ENCODE results near the gene TCF7L2.

TCF7L2 gene

DNA sequence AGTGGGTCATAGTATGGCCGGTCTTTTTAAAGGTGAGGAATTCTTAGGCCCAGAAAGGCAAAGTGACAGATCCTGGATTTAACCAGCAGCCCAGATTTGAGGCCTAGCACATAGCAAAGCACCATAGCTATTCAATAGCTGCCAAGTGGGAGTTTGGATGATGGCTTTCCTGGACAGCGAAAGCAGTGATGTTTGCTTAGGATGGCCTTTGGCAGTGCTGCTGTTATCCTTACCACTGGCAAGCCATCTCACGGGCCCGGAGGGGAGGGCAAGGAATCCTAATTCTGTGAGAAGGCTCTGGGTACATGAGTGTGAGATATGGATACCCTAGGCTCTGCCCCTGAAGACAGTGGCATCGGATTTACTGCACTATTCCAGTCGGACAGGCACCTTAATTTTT is 50.4 kb downstream of the TCF7L2 start:
- no peak for DNase-seq (ENCODE audit: low read depth)

DNA sequence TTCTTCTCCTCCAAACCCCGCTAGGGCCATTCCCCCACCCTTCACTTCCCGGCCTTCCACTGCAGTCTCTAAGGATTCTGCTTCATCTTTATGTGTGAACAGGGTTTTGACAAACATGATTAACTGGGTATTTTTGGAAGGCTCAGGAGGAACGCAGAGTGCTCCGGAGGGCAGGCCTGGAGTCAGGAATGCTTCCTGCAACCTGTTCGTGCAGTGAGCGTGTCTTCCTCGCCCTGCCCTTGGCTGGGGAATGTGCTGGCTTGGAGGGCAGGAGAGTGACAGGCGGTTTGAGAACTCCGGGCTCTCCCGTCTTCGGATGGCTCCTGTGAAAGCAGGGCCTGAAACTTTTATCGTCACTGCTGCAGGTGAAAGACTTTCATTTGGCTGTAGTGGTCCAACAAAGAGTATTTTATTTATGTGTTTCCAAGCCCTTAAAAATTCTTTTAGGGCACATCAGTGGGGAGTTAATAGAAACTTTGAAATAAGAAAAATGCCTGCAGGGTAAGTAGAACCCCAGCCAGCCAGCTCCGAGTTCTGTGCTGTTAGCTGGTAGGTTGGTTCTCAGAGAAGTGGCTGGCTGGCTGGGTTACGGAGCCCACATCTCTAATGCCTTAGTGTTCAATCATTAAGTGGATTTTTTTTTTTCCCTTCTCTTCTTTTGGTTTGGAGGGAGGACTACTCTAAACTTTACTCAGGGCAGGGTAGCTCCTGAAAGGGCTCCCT is 51.0 kb downstream of the TCF7L2 start:
- no peak for DNase-seq (ENCODE audit: low read depth)

DNA sequence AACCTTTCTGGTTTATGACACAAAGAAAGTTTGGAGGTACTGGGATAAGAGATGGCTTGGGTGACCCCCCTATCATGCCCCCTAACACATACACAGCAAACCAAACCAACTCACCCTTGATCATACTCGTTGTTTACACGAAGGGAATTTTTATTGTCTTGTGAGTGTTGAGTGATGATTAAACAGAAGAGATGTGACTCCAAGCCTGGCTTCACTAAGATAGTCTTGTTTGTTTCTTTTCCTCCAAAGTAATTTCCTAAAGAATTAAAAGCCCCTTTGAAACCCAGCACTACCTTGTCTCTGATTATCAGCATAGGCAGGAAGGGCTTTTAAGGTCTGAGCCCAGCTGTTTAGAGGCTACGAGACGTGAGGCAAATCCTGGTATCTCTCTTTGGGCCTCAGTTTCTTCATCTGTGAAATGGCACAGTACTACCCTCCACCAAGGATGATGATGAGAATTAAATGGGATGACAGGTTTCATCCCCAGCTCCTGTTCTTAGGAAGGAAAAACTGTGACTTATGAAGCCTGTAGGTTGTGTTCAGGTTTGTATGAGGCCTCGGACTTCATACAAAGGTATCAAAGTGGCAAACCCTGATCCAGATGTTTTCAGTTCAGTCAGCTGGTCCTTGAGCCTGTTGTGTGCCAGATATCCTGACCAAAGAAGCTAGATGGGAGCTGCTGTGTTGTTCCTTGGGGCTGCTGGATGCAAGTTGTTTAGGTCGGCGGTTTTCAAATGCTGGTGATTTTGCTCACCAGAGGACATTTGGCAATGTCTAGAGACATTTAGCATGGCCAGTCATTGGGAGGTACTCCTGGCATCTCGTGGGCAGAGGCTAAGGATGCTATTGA is 51.8 kb downstream of the TCF7L2 start:
- DNase-seq (ENCODE audit: low read depth) = no peak

DNA sequence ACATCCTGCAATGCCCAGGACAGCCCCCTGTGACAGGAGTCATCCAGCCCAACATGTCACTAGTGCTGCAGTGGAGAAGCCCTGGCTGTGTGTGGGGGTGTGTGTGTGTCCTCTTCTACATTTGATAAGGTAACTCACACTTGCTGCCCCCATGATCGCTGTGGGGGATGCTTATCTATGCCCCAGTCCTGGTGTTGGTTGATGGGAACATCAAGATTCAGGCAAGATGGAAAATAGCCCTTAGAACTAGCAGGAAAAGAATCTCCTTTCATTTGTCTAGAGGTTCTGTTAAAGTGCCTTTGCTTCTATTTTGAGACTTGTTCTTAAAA is 52.4 kb downstream of the TCF7L2 start:
- DNase-seq (ENCODE audit: low read depth) = no peak

DNA sequence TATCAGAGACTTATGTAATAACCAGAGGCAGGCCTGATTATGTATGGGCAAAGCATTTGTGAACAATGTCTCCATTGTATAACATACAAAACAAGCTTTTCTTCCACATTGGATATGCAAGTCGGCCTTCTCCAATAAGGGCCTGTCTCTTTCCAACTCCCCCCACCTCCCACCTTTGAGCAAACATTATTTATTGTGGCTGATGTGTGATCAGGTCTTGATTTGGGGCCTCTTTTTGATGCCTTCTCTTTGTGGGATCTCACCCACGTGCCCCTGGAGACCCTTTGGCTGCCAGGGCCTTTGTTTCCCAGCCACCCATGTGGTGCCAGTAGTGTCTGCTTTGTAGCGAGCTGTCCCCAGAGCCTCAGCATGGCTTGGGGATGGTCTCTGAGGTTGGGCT is 53.0 kb downstream of the TCF7L2 start:
- DNase-seq (ENCODE audit: low read depth) = no peak

DNA sequence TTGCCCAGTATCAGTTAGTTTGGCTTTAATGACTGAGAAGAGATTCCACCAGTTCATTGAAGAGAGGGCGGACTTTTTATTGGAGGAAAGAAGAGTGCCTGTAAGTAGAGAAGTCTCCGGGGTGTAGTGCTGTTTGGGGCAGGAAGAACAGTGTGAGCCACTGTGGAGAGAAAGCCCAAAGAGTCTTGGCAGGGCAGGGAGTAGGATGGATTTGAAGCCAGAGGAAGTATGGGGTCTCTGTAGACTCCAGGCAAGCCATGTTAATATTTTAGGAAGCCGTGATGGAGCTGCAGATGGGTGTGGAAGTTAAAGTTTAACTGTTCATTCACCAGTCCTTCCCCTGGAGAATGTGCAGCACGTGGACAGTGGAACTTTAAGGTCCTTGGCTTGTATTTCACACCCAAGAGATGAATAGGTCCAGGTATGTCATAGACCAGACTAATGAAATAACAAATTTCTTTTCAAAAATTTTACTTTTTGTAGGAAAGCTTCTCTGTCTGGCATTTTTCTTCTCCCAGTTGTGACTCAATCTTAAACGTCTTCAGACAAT is 54.1 kb downstream of the TCF7L2 start:
- no peak for DNase-seq (ENCODE audit: low read depth)

DNA sequence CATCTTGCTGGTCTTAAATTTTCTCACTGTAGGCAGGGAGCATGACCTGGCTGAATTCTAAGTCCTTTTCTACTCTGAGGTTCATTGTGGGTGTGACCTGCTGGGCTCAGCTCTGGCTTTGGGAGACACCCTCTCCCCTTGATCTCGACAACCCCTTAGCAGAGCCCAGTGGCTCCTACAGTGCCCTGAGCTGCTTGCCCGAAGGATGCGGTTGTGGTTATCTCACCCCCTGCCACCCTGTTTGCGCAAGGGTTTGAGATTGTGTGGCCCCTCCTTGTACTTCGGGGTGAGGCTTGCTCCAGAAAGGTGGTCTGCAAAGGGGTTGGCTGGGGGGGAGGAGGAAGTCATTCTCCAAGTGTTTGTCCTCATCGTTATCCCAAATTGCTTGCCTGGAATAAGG is 55.3 kb downstream of the TCF7L2 start:
- DNase-seq (ENCODE audit: low read depth) = no peak

DNA sequence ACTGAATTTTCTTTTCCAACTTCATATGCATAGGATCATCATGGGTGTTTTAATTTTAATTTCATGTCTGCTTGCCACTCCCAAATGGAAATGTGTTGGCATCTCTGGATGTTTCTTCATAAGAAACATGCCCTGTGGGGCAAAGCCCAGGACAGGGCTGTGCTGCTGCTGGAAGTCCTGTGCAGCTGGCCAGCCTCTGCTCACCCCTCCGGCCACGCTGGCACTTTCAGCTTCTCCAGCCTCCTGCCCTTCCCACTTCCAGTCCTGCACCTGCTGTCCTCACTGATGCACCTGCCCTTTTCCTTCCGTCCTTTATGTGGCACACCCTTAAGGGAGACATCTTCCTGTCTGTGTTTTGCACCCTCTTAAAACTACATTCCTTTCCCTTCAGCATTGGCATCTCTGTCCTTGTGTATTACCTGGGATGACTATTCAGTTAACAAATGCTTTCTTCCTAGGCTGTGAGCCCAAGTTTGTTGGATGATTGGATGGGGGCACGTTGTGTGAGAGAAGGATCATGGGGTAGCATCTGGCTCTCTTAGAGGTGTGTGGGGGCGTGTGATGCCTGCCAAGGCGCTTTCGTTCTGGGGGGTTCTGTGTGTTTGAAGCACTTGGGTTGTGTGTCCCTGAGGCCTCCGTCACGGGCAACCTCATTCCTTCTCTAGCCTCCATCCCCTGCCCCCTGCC is 56.8 kb downstream of the TCF7L2 start:
- no peak for DNase-seq (ENCODE audit: low read depth)

DNA sequence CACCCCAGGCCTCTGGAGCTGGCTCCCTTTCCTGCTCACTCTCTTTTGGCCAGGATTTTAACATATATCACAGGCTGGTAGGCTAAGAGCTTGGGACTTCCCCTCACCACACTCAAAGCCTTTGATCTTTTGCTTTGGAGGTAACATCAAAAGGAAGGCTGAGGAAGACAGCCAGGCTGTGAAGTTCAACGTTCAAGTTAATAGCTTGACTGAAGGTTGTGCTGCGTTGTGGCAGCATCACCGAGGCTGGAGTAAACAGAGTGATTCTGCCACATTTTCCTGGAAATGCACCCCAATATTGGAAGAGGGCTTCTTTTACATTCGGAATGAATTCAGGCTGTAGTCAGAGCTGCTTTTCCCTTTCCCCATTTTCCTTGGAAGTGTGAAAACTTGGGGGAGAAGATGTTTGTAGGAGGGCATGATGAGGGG is 57.3 kb downstream of the TCF7L2 start:
- no peak for DNase-seq (ENCODE audit: low read depth)

DNA sequence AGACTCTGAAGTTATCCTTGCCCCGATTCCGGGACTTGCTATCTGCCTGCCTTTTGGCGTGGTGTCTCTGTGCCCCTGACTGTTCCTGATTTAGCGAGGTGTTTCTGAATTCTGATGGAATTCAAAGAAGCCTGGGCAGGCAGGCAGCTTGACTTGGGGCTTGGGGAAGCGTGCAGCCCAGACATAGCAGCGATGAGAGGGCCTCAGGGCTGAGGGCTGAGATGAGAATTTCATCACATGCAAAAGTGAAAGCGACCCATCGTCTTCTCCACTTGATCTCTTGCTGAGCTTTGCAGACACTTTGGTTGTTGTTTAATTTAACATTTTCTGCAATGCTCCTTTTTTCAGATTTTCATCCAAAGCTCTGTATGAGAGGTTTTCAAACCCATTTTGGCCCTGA is 57.8 kb downstream of the TCF7L2 start:
- DNase-seq (ENCODE audit: low read depth) = no peak

DNA sequence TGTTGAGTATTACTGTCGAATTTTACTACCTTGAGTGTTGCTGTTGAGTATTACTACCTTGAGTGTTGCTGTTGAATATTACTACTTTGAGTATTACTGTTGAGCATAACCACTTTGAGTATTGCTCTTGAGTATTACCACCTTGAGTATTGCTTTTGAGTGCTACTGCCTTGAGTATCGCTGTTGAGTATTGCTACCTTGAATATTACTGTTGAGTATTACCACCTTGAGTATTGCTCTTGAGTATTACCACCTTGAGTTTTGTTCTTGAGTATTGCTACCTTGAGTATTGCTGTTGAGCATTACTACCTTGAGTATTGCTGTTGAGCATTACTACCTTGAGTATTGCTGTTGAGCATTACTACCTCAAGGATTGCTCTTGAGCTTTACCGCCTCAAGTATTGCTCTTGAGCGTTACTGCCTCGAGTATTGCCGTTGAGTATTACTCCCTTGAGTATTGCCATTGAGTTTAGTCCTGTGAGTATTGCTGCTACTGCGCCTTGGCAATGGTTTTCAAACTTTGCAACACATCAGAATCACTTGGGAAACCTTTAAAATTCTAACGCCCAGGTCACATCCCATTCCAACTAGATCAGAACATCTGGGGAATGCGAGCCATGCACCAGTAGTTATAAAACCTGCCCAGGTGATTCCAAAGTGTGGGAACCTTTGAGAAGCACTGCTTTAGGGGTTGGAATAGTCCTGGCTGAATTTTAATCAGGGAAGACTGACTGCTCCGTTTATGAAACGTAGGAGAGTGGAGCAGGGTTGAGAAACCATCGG is 61.7 kb downstream of the TCF7L2 start:
- no peak for DNase-seq (ENCODE audit: low read depth)

DNA sequence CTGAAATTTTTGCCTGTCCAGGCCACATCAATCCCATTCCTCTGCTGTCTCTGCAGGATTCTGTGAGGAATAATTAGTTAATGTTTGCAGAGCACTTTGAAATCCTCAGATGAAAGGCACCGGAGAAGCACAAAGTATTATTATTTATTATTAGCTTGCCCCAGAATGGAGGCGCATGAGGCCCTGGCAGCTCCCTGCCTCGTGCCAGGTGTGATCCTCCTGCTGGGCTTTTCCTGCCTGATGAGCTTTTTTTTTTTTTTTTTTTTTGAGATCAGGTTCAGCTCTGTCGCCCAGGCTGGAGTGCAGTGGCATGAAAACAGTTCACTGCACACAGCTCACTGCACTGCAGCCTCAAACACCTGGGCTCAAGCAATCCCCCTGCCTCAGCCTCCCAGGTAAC is 65.2 kb downstream of the TCF7L2 start:
- no peak for DNase-seq (ENCODE audit: low read depth)

DNA sequence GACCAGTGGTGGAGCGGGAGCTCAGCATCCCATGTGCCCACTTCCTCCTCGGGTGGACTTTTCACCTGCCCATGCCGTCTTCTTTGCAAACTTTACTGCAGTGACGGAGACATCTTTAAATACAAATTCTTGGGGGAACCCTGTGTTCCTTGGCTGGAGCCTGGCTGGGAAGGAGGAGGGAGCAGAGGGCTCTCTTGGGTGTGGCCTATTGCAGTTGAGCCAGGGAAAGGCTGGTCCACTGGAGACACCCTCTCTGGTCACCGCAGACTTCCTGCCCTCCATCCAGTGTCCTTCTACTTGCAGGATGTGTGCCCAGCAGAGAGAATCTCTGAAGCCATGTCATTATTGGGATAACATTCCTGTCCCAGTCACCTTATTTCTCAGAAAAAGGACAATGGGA is 67.3 kb downstream of the TCF7L2 start:
- DNase-seq (ENCODE audit: low read depth) = no peak

DNA sequence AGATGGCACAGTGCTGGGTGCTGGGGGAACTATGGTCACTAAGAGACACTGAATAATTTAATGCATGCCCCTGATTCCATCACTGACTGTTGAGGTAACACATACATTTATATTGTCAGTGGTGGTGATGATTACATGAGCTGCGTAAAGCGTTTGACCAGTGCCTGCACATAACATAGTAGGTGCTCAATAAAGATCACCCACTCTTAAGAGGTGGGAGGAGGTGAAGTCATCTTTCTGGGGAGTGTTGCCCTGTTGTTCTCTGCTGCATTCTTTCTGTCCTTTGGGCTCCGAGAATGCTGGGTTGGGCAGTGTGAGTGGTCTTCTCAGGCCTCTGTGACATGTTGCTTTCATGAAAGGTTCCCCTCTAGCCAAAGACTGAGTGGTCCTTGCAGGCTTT is 68.0 kb downstream of the TCF7L2 start:
- DNase-seq (ENCODE audit: low read depth) = no peak

DNA sequence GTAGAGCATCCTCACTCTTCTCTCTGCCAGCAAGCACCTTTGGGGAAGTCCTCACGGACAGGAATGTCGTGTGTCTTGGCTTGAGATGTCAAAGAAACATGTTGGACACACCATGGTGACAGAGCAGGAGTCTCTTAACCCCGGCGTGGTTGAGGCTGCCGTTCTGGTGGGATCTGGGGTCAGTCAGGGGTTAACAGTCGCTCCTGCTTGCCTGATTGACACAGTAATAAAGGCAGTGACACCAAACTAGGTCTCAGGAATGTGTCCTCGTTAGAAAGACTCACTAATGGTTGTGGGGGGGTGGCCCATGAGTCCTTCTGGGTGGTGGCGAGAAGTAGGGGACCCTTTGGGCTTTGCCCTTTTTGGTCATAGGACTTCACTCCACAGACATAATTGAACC is 69.0 kb downstream of the TCF7L2 start:
- DNase-seq (ENCODE audit: low read depth) = no peak

DNA sequence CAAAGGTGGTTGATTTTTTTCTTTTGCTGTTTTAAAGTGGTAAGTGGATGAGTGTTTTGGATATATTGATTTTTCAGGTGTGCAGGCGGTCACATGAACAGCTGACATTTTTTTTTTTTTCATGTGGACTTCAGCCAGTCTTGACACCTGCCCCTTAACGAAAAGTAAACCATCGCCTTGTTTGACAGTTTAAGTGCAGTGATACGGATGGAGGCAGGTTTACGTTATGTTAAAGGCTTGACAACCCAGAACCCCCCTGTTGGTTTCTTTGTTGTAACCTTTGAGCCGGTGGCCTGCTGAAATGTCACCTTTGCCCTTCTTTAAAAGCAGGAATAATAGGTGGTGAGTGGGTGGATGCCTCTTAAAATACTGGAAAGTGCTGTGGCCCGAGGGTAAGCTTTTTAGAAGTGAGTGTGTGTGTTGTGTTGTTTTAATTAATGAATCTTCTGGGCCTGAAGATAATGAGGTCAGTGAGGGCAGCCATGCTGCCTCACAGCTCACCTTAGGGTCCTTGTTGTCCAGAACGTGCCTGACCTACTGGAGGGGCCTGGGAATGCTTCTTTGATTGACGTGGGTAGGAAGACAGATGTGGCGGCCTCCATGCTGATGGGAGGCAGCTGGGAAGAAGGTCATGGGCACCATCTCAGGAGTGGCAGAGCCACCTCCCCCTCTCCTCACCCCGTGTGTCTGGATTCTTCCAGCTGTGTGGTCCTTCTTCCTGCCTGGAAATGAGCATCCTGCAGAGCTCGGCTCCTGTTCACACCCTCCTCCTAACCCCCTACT is 69.8 kb downstream of the TCF7L2 start:
- no peak for DNase-seq (ENCODE audit: low read depth)

DNA sequence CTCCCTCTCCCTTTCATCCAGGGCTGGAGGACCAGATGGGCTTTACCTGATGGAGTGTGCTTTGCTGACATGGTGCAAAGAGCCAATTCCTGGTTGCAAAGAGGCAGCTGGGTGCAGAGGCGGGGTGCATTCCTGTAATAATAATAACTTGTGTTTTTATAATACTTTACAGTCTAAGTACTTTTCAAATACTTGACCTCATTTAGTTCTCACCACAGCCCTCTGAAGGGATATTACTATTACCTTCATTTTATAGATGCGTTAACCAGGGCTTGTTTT is 70.4 kb downstream of the TCF7L2 start:
- DNase-seq (ENCODE audit: low read depth) = no peak

DNA sequence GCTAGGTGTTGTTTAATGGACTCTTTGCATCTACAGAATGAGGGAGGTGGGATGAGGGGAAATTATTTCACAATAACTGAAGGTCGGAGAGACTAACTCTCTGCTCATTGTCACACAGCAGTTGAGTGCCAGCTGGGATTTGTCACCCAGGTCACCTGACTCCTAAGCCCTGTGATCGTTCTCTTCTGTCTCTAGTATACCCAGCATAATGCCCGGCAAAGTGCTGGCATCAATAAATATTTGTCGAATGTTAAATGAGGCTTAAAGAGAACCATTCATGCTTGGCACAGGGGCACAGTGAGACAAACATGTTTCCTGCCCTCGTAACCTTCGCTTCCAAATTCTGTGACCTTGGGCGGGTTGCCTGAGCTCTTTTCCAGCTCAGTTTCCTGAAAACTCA is 70.8 kb downstream of the TCF7L2 start:
- no peak for DNase-seq (ENCODE audit: low read depth)

DNA sequence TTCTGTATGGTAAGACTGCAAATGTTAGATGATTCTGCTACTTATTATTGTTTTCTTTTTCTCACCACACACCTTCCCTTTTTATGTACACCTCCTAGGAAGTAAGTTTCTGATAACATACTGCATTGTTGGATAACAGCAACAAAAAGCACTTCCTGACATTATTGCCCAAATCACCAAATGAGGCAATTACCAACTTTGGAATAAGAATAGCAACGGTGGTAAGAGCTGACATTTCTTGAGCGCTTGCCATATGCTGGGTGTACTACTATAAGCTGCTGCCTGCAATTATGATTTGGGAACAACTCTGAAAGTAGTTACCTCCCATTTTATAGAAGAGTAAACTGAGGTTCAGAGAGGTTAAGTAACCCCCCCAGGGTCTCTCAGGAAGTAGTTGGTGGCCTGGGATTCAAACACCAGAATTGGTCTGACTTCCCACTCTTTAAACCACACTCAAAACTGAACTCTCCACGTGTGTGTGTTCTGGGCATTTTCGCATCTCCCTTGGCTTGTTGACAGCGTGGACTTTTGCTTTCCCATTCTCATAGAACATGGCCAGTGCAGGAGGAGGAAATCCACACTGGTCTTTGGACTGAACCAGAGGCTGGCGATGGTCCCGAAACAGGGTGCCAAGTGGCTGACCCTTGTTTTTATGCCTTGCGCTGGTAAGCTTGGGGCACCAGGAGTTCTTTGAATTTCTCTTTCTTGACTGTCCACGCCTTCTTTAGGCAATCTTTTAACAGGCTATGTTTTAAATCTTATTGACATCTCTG is 71.4 kb downstream of the TCF7L2 start:
- no peak for DNase-seq (ENCODE audit: low read depth)

DNA sequence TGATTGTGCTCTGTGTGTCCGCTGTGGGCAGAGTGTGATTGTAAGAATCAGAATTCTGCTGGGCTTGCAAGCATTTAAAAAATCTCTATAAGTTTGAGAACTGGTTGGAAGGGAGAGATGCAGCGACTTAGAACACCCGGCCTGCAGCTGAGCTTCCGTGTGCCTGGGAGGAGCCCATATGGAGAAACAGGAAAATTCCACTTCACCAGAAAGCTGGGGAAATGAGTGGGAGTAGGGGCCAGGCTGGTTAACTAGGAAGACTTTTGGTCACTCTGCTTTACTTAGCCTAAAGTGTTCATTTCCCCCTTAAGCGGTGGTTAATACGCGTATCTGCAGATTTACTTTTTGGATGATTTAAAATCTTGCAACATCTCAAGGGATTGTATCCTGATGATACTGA is 72.2 kb downstream of the TCF7L2 start:
- DNase-seq (ENCODE audit: low read depth) = no peak

DNA sequence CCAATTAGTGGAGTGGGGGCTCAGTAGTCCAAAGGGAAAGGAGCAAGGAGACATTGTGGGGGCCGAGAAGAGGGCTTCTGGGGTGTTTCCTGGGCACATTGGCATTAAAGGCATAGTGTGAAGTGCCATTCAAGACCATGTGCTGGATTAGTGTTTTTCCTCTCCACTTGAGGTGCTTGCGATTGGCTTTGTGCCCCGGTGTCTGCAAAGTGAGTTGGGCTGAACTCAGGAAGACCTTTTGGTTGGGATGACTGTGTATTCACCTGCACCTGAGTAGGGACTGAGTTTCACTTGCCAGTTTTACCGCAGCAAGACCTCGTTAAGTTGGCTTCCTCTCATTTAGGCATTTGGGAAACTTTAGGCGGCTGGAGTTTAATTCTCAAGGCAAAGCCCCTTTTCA is 73.0 kb downstream of the TCF7L2 start:
- DNase-seq (ENCODE audit: low read depth) = no peak

All from CMK (cell line).